ENCODE measurements around the gene APOB.
"Not testable (repeated sequence)": the region's sequence is repeated elsewhere in the genome, so short reads cannot be mapped to it uniquely, and the experiment has no call there.

The APOB gene

GRCh38 chr2:21034156-21034971 is 9.5 kb downstream of the APOB start:
- no peak for DNase-seq (ENCODE audit: low read depth in 1 of 2, low spot score in 1 of 2)

GRCh38 chr2:21033237-21034155 is 10.4 kb downstream of the APOB start:
- no peak for DNase-seq (ENCODE audit: low read depth in 1 of 2, low spot score in 1 of 2)

GRCh38 chr2:21032338-21033236 is 11.3 kb downstream of the APOB start:
- DNase-seq (ENCODE audit: low read depth in 1 of 2, low spot score in 1 of 2), result no peak

GRCh38 chr2:21030983-21031968 is 12.6 kb downstream of the APOB start:
- DNase-seq (ENCODE audit: low read depth in 1 of 2, low spot score in 1 of 2), result no peak

GRCh38 chr2:21029519-21029918 is 14.4 kb downstream of the APOB start:
- DNase-seq (ENCODE audit: low read depth in 1 of 2, low spot score in 1 of 2), result no peak

GRCh38 chr2:21028951-21029350 is 14.9 kb downstream of the APOB start:
- DNase-seq (ENCODE audit: low read depth in 1 of 2, low spot score in 1 of 2), result not testable (repeated sequence)

GRCh38 chr2:21028021-21028947 is 15.6 kb downstream of the APOB start:
- DNase-seq (ENCODE audit: low read depth in 1 of 2, low spot score in 1 of 2), result no peak

- DNase-seq (ENCODE audit: low read depth in 1 of 2, low spot score in 1 of 2), result no peak
Measured at GRCh38 chr2:21026479-21027282, 17.2 kb downstream of the APOB start.

GRCh38 chr2:21025690-21026478 is 18.0 kb downstream of the APOB start:
- no peak for DNase-seq (ENCODE audit: low read depth in 1 of 2, low spot score in 1 of 2)

- DNase-seq (ENCODE audit: low read depth in 1 of 2, low spot score in 1 of 2), result no peak
Measured at GRCh38 chr2:21024722-21025389, 19.0 kb downstream of the APOB start.

GRCh38 chr2:21024198-21024597 is 19.7 kb downstream of the APOB start:
- no peak for DNase-seq (ENCODE audit: low read depth in 1 of 2, low spot score in 1 of 2)

- DNase-seq (ENCODE audit: low read depth in 1 of 2, low spot score in 1 of 2), result no peak
Measured at GRCh38 chr2:21023419-21024181, 20.3 kb downstream of the APOB start.

GRCh38 chr2:21022792-21023367 is 21.0 kb downstream of the APOB start:
- no peak for DNase-seq (ENCODE audit: low read depth in 1 of 2, low spot score in 1 of 2)

GRCh38 chr2:21021430-21021829 is 22.4 kb downstream of the APOB start:
- DNase-seq (ENCODE audit: low read depth in 1 of 2, low spot score in 1 of 2), result no peak

- no peak for DNase-seq (ENCODE audit: low read depth in 1 of 2, low spot score in 1 of 2)
Measured at GRCh38 chr2:21020668-21021288, 23.1 kb downstream of the APOB start.
